SK-N-MC (cell line): ENCODE measurements around the gene NEB.

ENCODE experiments used
- EZH2 ChIP-seq: fragments of 200-600 bp; sonication (generic); IDR thresholded peaks from one replicate; pipeline ENCODE4 v1.6.1; 2017; ENCODE audit warnings: antibody characterized with exemption
- FOXP2 ChIP-seq: optimal IDR thresholded peaks from 2 replicates; pipeline ENCODE3; 2011; ENCODE audit warnings: mild to moderate bottlenecking, moderate library complexity; ENCODE audit not compliant: insufficient read depth; ENCODE audit errors: extremely low read length, control extremely low read depth
- POLR2AphosphoS5 ChIP-seq: IDR thresholded peaks from 2 replicates; pipeline ENCODE4 v1.6.1; 2012; ENCODE audit warnings: mild to moderate bottlenecking, low read depth, low read length, borderline replicate concordance

- TF ChIP-seq EZH2 = no peak
- TF ChIP-seq POLR2AphosphoS5 = no peak
- no peak for TF ChIP-seq FOXP2
Measured at GRCh38 chr2:151661625-151662024, 72.7 kb downstream of the NEB start.
